DOHH2 (cell line): ENCODE data around the gene FAM131C.
"Not testable (repeated sequence)": the region's sequence is repeated elsewhere in the genome, so short reads cannot be mapped to it uniquely, and the experiment has no call there.

Source experiments
- H3F3A ChIP-seq: fragments of 200-600 bp; sonication (generic), shearing (Covaris generic); 2 replicates; pipeline ENCODE4 v1.6.0; 2016; ENCODE audit warnings: antibody characterized with exemption, mild to moderate bottlenecking; ENCODE audit not compliant: control insufficient read depth, insufficient read depth
- H3K27ac ChIP-seq: fragments of 200-600 bp; sonication (generic); 2 replicates; pipeline ENCODE4 v1.5.1; 2014; ENCODE audit warnings: low read depth, mild to moderate bottlenecking, low read length, moderate library complexity
- H3K27me3 ChIP-seq: fragments of 200-600 bp; sonication (generic); 2 replicates; pipeline ENCODE4 v1.6.1; 2014; ENCODE audit warnings: mild to moderate bottlenecking, low read length, mixed read lengths; ENCODE audit not compliant: control insufficient read depth
- H3K36me3 ChIP-seq: fragments of 200-600 bp; sonication (generic); 2 replicates; pipeline ENCODE4 v1.6.1; 2014; ENCODE audit warnings: mild to moderate bottlenecking, low read length, moderate library complexity, mixed read lengths; ENCODE audit not compliant: control insufficient read depth
- H3K4me1 ChIP-seq: fragments of 200-600 bp; sonication (generic); 2 replicates; pipeline ENCODE4 v1.6.1; 2014; ENCODE audit warnings: mild to moderate bottlenecking, low read length, mixed read lengths; ENCODE audit not compliant: control insufficient read depth
- H3K4me2 ChIP-seq: fragments of 200-600 bp; sonication (generic); 2 replicates; pipeline ENCODE4 v1.6.0; 2014; ENCODE audit warnings: mild to moderate bottlenecking, low read length, moderate library complexity
- H3K4me3 ChIP-seq: fragments of 200-600 bp; sonication (generic); 2 replicates; pipeline ENCODE4 v1.5.1; 2014; ENCODE audit warnings: mild to moderate bottlenecking, low read length, mixed read lengths
- H3K79me2 ChIP-seq: fragments of 200-600 bp; sonication (generic); 2 replicates; pipeline ENCODE4 v1.6.1; 2014; ENCODE audit warnings: mild to moderate bottlenecking, low read length, mixed read lengths; ENCODE audit not compliant: control insufficient read depth
- H3K9me2 ChIP-seq: fragments of 200-600 bp; sonication (generic); replicated peaks from 2 replicates; pipeline ENCODE4 v1.6.1; 2014; ENCODE audit warnings: mild to moderate bottlenecking, low read length, mixed read lengths; ENCODE audit not compliant: control insufficient read depth
- H3K9me3 ChIP-seq: fragments of 200-600 bp; sonication (generic); 2 replicates; pipeline ENCODE4 v1.6.1; 2014; ENCODE audit warnings: antibody characterized with exemption, low read length, mixed read lengths; ENCODE audit not compliant: control insufficient read depth, insufficient read depth
- H4K20me1 ChIP-seq: fragments of 200-600 bp; sonication (generic); 2 replicates; pipeline ENCODE4 v1.6.0; 2014; ENCODE audit warnings: low read depth, mild to moderate bottlenecking, antibody characterized with exemption, low read length, moderate library complexity; ENCODE audit not compliant: control insufficient read depth, insufficient read depth
- EZH2phosphoT487 ChIP-seq: fragments of 200-600 bp; sonication (generic); IDR thresholded peaks from 2 replicates; pipeline ENCODE4 v1.6.1; 2017; ENCODE audit warnings: borderline replicate concordance, mild to moderate bottlenecking, antibody characterized with exemption, low read length, moderate library complexity, mixed read lengths
- TF ChIP-seq, protein P1 (sequence below): fragments of 200-600 bp; sonication (generic); IDR thresholded peaks from one replicate; pipeline ENCODE4 v1.5.1; 2014; ENCODE audit warnings: antibody characterized with exemption, mild to moderate bottlenecking, low read depth, low read length; ENCODE audit not compliant: poor library complexity, severe bottlenecking

Gene FAM131C

DNA sequence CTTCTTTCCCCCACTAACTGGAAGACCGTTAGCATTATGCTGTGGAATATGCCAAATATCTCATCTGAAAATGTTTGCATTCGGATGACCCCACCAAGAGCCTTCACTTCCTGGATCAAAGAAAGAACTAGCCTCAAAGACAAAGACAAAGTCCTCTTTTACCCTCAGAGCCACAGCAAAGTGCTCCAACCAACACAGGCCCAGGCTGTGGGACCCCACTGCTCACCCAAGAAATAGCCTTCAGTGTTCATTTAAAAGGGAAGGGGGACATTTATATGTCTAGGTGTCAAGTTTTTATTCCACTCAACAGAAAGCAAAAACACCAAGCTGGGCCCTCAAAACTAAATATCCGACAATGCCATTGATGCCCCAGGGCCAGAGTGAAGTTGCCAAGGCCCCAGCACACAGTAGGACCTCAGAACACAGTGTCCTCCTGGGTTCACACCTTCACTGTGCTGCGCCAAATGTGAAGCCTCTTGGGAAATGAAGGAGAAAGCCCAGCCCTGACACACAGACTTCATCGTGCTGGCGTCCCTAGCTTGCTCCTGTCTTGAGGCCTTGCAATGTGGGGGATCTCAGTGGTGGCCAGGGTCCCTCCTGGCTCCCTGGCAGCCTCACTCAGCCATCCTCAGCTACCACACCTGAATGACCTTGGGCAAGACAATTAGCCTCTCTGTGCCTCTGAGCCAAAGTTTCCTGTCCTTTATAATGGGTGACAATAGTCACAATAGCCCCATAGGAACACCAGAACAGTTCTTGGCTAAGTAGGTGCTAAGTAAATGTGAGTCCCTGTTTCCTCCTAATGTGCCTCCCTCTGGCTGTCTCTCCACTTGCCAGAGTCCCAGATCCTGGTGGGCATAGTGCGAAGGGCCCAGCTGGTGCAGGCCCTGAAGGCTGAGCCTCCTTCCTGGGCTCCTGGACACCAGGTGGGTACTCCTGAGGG lies 18.6 kb downstream of the FAM131C start:
- H3K9me3 ChIP-seq = no peaks in the 10 kb centered on the region
- no peaks in the 10 kb centered on the region for H3K36me3 ChIP-seq
- no peaks in the 10 kb centered on the region for H4K20me1 ChIP-seq
- TF ChIP-seq EZH2phosphoT487 = no peak
- TF ChIP-seq, protein P1, sequence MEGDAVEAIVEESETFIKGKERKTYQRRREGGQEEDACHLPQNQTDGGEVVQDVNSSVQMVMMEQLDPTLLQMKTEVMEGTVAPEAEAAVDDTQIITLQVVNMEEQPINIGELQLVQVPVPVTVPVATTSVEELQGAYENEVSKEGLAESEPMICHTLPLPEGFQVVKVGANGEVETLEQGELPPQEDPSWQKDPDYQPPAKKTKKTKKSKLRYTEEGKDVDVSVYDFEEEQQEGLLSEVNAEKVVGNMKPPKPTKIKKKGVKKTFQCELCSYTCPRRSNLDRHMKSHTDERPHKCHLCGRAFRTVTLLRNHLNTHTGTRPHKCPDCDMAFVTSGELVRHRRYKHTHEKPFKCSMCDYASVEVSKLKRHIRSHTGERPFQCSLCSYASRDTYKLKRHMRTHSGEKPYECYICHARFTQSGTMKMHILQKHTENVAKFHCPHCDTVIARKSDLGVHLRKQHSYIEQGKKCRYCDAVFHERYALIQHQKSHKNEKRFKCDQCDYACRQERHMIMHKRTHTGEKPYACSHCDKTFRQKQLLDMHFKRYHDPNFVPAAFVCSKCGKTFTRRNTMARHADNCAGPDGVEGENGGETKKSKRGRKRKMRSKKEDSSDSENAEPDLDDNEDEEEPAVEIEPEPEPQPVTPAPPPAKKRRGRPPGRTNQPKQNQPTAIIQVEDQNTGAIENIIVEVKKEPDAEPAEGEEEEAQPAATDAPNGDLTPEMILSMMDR = no peak
- H3K27me3 ChIP-seq = no peaks in the 10 kb centered on the region
- H3K4me2 ChIP-seq = no peak overlapping the region
- no peak overlapping the region for H3K27ac ChIP-seq
- no peaks in the 10 kb centered on the region for H3F3A ChIP-seq
- H3K79me2 ChIP-seq = no peaks in the 10 kb centered on the region
- H3K9me2 ChIP-seq = no peaks in the 10 kb centered on the region
- H3K4me1 ChIP-seq = no peaks in the 10 kb centered on the region
- H3K4me3 ChIP-seq = no peak overlapping the region

DNA sequence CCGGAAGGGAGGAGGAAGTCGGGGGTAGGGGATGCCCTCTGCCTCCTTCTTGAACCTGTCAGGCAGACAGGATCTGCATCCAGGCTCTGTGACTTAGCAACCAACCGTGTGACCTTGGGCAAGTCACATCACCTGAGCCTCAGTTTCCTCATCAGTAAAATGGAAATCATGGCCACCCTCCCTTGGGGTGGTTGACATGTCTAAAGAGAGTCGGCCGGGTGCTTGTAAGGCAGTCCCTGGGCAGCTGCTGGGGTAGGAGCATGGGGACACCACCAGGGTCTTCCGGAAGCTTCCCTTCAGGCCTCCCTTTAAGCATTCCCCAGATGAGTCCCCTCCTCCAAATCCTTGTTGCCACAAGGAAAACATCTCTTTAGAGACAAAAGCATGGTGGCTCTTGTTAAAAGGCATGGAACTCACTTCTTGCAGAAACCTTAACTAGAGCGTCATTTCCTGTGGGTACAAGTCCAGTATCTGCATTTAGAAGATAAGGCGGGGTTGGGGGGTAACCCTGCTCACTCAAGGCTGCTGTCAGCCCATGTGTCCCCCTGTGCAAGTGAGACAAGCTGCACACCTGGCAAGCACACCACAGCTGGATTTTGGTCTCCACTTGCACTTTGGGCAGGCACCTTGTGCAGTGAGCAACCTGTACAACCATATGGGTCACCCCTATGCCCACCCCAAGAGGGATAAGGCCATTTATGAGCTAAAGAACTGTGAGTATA lies 19.5 kb downstream of the FAM131C start:
- Histone ChIP-seq H3K9me3 (no peaks in the 10 kb centered on the region), H4K20me1 (no peaks in the 10 kb centered on the region), H3K27ac (no peak overlapping the region), H3K9me2 (no peaks in the 10 kb centered on the region), H3K4me2 (no peak overlapping the region), H3K27me3 (no peaks in the 10 kb centered on the region), H3K4me1 (no peaks in the 10 kb centered on the region), H3K36me3 (no peaks in the 10 kb centered on the region), H3K79me2 (no peaks in the 10 kb centered on the region), H3K4me3 (no peak overlapping the region), H3F3A (no peaks in the 10 kb centered on the region)
- TF ChIP-seq, protein P1 = no peak
- no peak for TF ChIP-seq EZH2phosphoT487

DNA sequence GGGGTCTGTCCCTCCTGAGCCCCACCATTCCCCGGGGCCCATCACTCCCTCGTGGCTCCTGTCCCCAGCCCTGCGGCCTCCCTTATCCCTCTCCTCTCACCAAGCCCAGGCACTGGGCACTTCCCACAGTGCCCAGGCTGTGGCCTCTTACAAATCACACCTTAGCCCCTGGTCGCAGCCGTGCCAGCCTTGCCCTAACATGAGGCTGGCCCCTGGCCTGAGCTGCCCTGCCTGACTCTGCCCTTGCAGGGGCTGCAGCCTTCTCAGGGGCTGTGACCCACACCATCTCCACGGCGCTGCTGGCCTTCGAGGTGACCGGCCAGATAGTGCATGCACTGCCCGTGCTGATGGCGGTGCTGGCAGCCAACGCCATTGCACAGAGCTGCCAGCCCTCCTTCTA lies 21.5 kb downstream of the FAM131C start:
- H3K27ac ChIP-seq, H3K4me3 ChIP-seq, H3K9me2 ChIP-seq, H3K27me3 ChIP-seq, H3F3A ChIP-seq, H4K20me1 ChIP-seq, H3K9me3 ChIP-seq, H3K36me3 ChIP-seq, H3K4me2 ChIP-seq, H3K79me2 ChIP-seq, H3K4me1 ChIP-seq: not testable (repeated sequence)

DNA sequence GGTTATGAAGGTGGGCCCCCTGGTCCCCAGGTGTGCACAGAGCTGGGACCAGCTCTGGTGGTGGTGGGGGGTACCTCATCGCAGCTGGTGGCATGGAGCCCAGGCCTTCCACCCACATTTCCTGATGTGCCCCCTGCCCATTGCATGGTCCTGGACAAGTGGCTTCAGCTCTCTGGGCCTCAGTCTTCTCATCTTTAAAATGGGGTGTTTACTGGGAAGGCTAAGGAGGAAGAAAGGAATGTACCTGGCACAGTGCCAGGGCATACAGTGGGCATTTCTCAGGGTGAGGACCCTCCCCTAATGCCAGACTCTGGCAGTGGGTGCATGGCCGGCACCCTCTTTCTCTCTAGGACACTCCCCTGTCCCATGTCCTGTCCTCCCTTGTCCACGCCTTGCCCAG lies 22.4 kb downstream of the FAM131C start:
- no peak overlapping the region for H3K27ac ChIP-seq
- H3K79me2 ChIP-seq = no peaks in the 10 kb centered on the region
- H3F3A ChIP-seq = no peaks in the 10 kb centered on the region
- H3K9me2 ChIP-seq = no peaks in the 10 kb centered on the region
- no peaks in the 10 kb centered on the region for H3K9me3 ChIP-seq
- H3K4me3 ChIP-seq = no peak overlapping the region
- no peaks in the 10 kb centered on the region for H3K27me3 ChIP-seq
- no peaks in the 10 kb centered on the region for H4K20me1 ChIP-seq
- no peak for TF ChIP-seq EZH2phosphoT487
- TF ChIP-seq, protein P1 = no peak
- no peaks in the 10 kb centered on the region for H3K36me3 ChIP-seq
- H3K4me1 ChIP-seq = no peaks in the 10 kb centered on the region
- H3K4me2 ChIP-seq = no peak overlapping the region
